HepG2 (cell line): ENCODE data around the gene DOCK9. TPM values are rescaled to one million over a fixed set of nuclear protein-coding genes. Genes with fewer than 3 reads are reported as not detected.

Experiments used
- ATAC-seq: fragments of 200-7000 bp; cut with Tn5 transposase; 3 replicates; pipeline ENCODE4 v1.9.1; 2020; ENCODE audit warnings: mild to moderate bottlenecking, moderate library complexity
- BruUV-seq: library from RNA; stranded (reverse); fragments of 400-500 nt; replicated peaks from 2 replicates; lab custom pipeline; 2021; lab: Mats Ljungman, UMichigan
- CTCF ChIA-PET: fragments of 300-600 bp; formaldehyde crosslinking; extraction: SDS; loops from one replicate; lab custom pipeline; 2021; ENCODE audit warnings: low total read pairs, inconsistent platforms, low intra/inter-chr PET ratio; lab: Yijun Ruan, JAX
- POLR2A ChIA-PET: fragments of 350-600 bp; sonication (Branson Sonifier 250); formaldehyde crosslinking; loops from one replicate; lab custom pipeline; 2020; ENCODE audit warnings: antibody characterized with exemption, inconsistent platforms; lab: Yijun Ruan, JAX
- DNase-seq: peaks from one replicate; pipeline ENCODE4 v3.0.0-alpha.2; 2015; ENCODE audit warnings: low spot score
- FAIRE-seq: peaks from 3 replicates; lab custom pipeline; 2011; peaks lifted over from hg19 to GRCh38; lab: Jason Lieb, UNC
- H2AFZ ChIP-seq: one replicate; pipeline ENCODE4 v1.6.1; 2011; ENCODE audit warnings: low read length, inconsistent platforms
- H3K27ac ChIP-seq: fragments of 300-600 bp; 3 replicates; pipeline ENCODE4 v1.8.0; 2011; ENCODE audit warnings: mixed run types, mild to moderate bottlenecking, mixed read lengths, low read length, inconsistent platforms; ENCODE audit not compliant: insufficient read depth; ENCODE audit errors: extremely low read length
- H3K27me3 ChIP-seq, 2 experiments: fragments of 200-600 bp in 1 of 2; 2 replicates in 1 of 2; 3 replicates in 1 of 2; pipeline versions ENCODE4 v1.6.0 to v1.8.0; 2011; ENCODE audit warnings: low read length in 2 of 2, mild to moderate bottlenecking in 2 of 2, moderate library complexity in 2 of 2, inconsistent platforms in 1 of 2; ENCODE audit not compliant: insufficient read depth in 2 of 2, control insufficient read depth in 1 of 2
- H3K36me3 ChIP-seq, 2 experiments: fragments of 200-600 bp in 1 of 2; replicated peaks in 1 of 2; 2 replicates in 1 of 2; 3 replicates in 1 of 2; pipeline versions ENCODE4 v1.5.1 to v1.8.0; 2011; ENCODE audit warnings: low read length in 2 of 2, inconsistent platforms in 1 of 2; ENCODE audit not compliant: insufficient read depth in 2 of 2, control insufficient read depth in 1 of 2
- H3K4me1 ChIP-seq: 2 replicates; pipeline ENCODE4 v1.5.1; 2012; ENCODE audit warnings: low read length, inconsistent platforms; ENCODE audit not compliant: insufficient read depth
- H3K4me2 ChIP-seq: 2 replicates; pipeline ENCODE4 v1.6.0; 2011; ENCODE audit warnings: low read depth, low read length, inconsistent platforms
- H3K4me3 ChIP-seq, 3 experiments: fragments of 200-600 bp in 1 of 3; sonication (generic), shearing (Covaris generic) in 1 of 3; replicated peaks in 1 of 3; 2 replicates each; pipeline ENCODE4 v1.5.1; 2011 to 2016; ENCODE audit warnings: low read length in 3 of 3, inconsistent platforms in 2 of 3, low read depth in 2 of 3, mild to moderate bottlenecking in 2 of 3, control low read depth in 1 of 3, mixed read lengths in 1 of 3; ENCODE audit not compliant: insufficient read depth in 1 of 3
- H3K79me2 ChIP-seq: one replicate; pipeline ENCODE4 v1.6.1; 2011; ENCODE audit warnings: low read length, inconsistent platforms; ENCODE audit not compliant: insufficient read depth
- H3K9ac ChIP-seq: 2 replicates; pipeline ENCODE4 v1.6.0; 2011; ENCODE audit warnings: mild to moderate bottlenecking, low read depth, low read length, inconsistent platforms; ENCODE audit not compliant: insufficient read depth
- H3K9me3 ChIP-seq: 2 replicates; pipeline ENCODE4 v1.5.1; 2012; ENCODE audit warnings: mild to moderate bottlenecking, low read length
- H4K20me1 ChIP-seq: 2 replicates; pipeline ENCODE4 v1.6.0; 2011; ENCODE audit warnings: inconsistent platforms, mild to moderate bottlenecking, low read length, moderate library complexity; ENCODE audit not compliant: insufficient read depth
- AGO2 ChIP-seq: fragments of 200-400 bp; formaldehyde crosslinking; optimal IDR thresholded peaks from 2 replicates; pipeline ENCODE3; 2017; ENCODE audit warnings: mild to moderate bottlenecking, low read depth, low read length, moderate library complexity
- CHCHD3 ChIP-seq: sonication (generic); formaldehyde crosslinking; IDR thresholded peaks from 2 replicates; pipeline ENCODE4 v1.8.0; 2022; ENCODE audit warnings: mild to moderate bottlenecking, missing genetic modification reagents, moderate library complexity
- ETV6 ChIP-seq: sonication (generic); formaldehyde crosslinking; conservative IDR thresholded peaks from 2 replicates; pipeline ENCODE4 v1.4.0; 2020; ENCODE audit warnings: missing genetic modification reagents
- FOXK1 ChIP-seq: sonication (generic); formaldehyde crosslinking; IDR thresholded peaks from 2 replicates; pipeline ENCODE4 v1.4.0; 2020; ENCODE audit warnings: low read depth, missing genetic modification reagents, borderline replicate concordance
- FOXM1 ChIP-seq: sonication (generic); formaldehyde crosslinking; IDR thresholded peaks from 2 replicates; pipeline ENCODE4 v1.5.0; 2020; ENCODE audit warnings: missing genetic modification reagents
- FUBP1 ChIP-seq: sonication (generic); formaldehyde crosslinking; IDR thresholded peaks from 2 replicates; pipeline ENCODE4 v1.5.1; 2020; ENCODE audit warnings: missing genetic modification reagents, mild to moderate bottlenecking, borderline replicate concordance
- HOXA7 ChIP-seq: sonication (generic); formaldehyde crosslinking; IDR thresholded peaks from 2 replicates; pipeline ENCODE4 v1.8.1; 2022; ENCODE audit warnings: mild to moderate bottlenecking, missing genetic modification reagents, moderate library complexity
- LCORL ChIP-seq, 2 experiments: fragments of 450-650 bp in 1 of 2; sonication (generic) in 1 of 2; formaldehyde crosslinking in 1 of 2; IDR thresholded peaks; 2 replicates each; pipeline versions ENCODE4 v1.5.0 to v1.6.1; 2017 to 2020; ENCODE audit warnings: antibody characterized with exemption in 1 of 2, missing genetic modification reagents in 1 of 2
- RBFOX2 ChIP-seq: fragments of 200-400 bp; formaldehyde crosslinking; IDR thresholded peaks from 2 replicates; pipeline ENCODE4 v1.6.1; 2017; ENCODE audit warnings: low read depth, mild to moderate bottlenecking, low read length
- RFX1 ChIP-seq: fragments of 450-650 bp; IDR thresholded peaks from 2 replicates; pipeline ENCODE4 v1.6.1; 2017
- SALL1 ChIP-seq: sonication (generic); formaldehyde crosslinking; IDR thresholded peaks from 2 replicates; pipeline ENCODE4 v1.8.0; 2022; ENCODE audit warnings: mild to moderate bottlenecking, missing genetic modification reagents
- SPEN ChIP-seq: sonication (generic); formaldehyde crosslinking; IDR thresholded peaks from 2 replicates; pipeline ENCODE4 v1.5.1; 2020; ENCODE audit warnings: low read depth, mild to moderate bottlenecking, missing genetic modification reagents
- TCF12 ChIP-seq, 2 experiments: fragments of 450-650 bp in 1 of 2; sonication (generic) in 1 of 2; formaldehyde crosslinking in 1 of 2; IDR thresholded peaks; 2 replicates each; pipeline versions ENCODE4 v1.6.1 to v1.8.0; 2017 to 2022; ENCODE audit warnings: antibody characterized with exemption in 1 of 2, mild to moderate bottlenecking in 1 of 2, missing genetic modification reagents in 1 of 2, moderate library complexity in 1 of 2
- ZBTB2 ChIP-seq: sonication (generic); formaldehyde crosslinking; IDR thresholded peaks from 2 replicates; pipeline ENCODE4 v1.8.0; 2022; ENCODE audit warnings: low read depth, missing genetic modification reagents
- ZFP36L1 ChIP-seq: sonication (generic); formaldehyde crosslinking; IDR thresholded peaks from 2 replicates; pipeline ENCODE4 v1.8.0; 2022; ENCODE audit warnings: mild to moderate bottlenecking, missing genetic modification reagents, moderate library complexity
- ZNF280B ChIP-seq: sonication (generic); formaldehyde crosslinking; IDR thresholded peaks from 2 replicates; pipeline ENCODE4 v1.5.0; 2020; ENCODE audit warnings: missing genetic modification reagents, mild to moderate bottlenecking, borderline replicate concordance
- ZNF7 ChIP-seq: IDR thresholded peaks from 2 replicates; pipeline ENCODE4 v1.6.1; 2016; ENCODE audit warnings: missing biosample characterization, missing genetic modification reagents
- ZNF772 ChIP-seq: sonication (generic); formaldehyde crosslinking; IDR thresholded peaks from 2 replicates; pipeline ENCODE4 v1.5.0; 2020; ENCODE audit warnings: mild to moderate bottlenecking, missing genetic modification reagents
- WGBS: methylation state at CpG from one replicate; pipeline ENCODE4 v1.1.6; 2017; ENCODE audit warnings: low lambda C conversion rate; 5-methylcytosine and 5-hydroxymethylcytosine counted together
- in situ Hi-C: cut with HindIII; loops from 2 replicates; pipeline ENCODE4 v1.10.0; 2017; ENCODE audit warnings: low pct_unique_long_range_greater_than_20kb; ENCODE audit not compliant: extremely low pct_ligation_motif_present
- intact Hi-C: fragments of 100-400 bp; cut with micrococcal nuclease; formaldehyde crosslinking; loops from one replicate; pipeline ENCODE4 v1.10.0; 2022; ENCODE audit not compliant: unreplicated experiment
- polyA plus RNA-seq, 8 experiments: library from polyadenylated mRNA; depleted of rRNA in 3 of 8; stranded (reverse) in 7 of 8; unstranded in 1 of 8; fragments of >200 nt; fragmentation: Illumina TruSeq in 4 of 8; extraction: Trizol in 4 of 8; gene quantifications; 2 replicates each; pipeline versions ENCODE4 v1.2.1 to v1.2.3, GENCODE V29; 2011 to 2016; ENCODE audit warnings: low read depth in 4 of 8, missing spikeins in 1 of 8, mixed read lengths in 1 of 8; ENCODE audit not compliant: insufficient read depth in 1 of 8
- total RNA-seq, 5 experiments: library from RNA; depleted of rRNA; stranded (reverse); fragments of >200 nt; fragmentation: Illumina TruSeq; extraction: Trizol; gene quantifications; 2 replicates each; pipeline ENCODE4 v1.2.3, GENCODE V29; 2016; ENCODE audit warnings: low read depth in 1 of 5

DOCK9 gene
- total and polyA plus RNA-seq, 2 of the 13 experiments (the other 11 are each of a cell fraction or from before 2014, with no cell fraction given): 0.44 to 0.97 TPM

GRCh38 chr13:98915563-98915962, 62.3 kb downstream of the DOCK9 start (continued):
- TF ChIP-seq ZBTB2 (CRISPR knock-in tag) (no peak), RFX1 (no peak)

- Histone ChIP-seq H3K27me3 (no peaks in the 10 kb centered on the region), H3K4me2 (no peak overlapping the region), H3K27ac (no peak overlapping the region), H3K36me3 (no peaks in the 10 kb centered on the region), H3K9me3 (no peaks in the 10 kb centered on the region), H3K79me2 (no peaks in the 10 kb centered on the region), H3K4me3 (no peak overlapping the region), H3K4me1 (no peaks in the 10 kb centered on the region), H2AFZ (no peak overlapping the region), H4K20me1 (no peaks in the 10 kb centered on the region), H3K9ac (no peak overlapping the region)
- ATAC-seq: no peak
- FAIRE-seq: no peak
- DNase-seq: no peak
- intact Hi-C loops: no loop called here
- POLR2A ChIA-PET: no interaction called here
- CTCF ChIA-PET: no interaction called here
- in situ Hi-C loops: no loop called here
- 70% methylated on average over 5 of the region's 5 CpGs for WGBS
- no TSS peak for BruUV-seq
- no peak for TF ChIP-seq FOXK1 (CRISPR knock-in tag)
- no peak for TF ChIP-seq ZFP36L1 (CRISPR knock-in tag)
- TF ChIP-seq LCORL (IDR thresholded peaks at IDR 0.05): no peak
- TF ChIP-seq LCORL (CRISPR knock-in tag; IDR thresholded peaks at IDR 0.05): no peak
- TF ChIP-seq TCF12 (IDR thresholded peaks at IDR 0.05): no peak
- no peak for TF ChIP-seq TCF12 (CRISPR knock-in tag; IDR thresholded peaks at IDR 0.05)
- no peak for TF ChIP-seq SALL1
- no peak for TF ChIP-seq ZNF772 (CRISPR knock-in tag)
- TF ChIP-seq FUBP1 (CRISPR knock-in tag): no peak
- no peak for TF ChIP-seq ETV6
- no peak for TF ChIP-seq FOXM1
- no peak for TF ChIP-seq CHCHD3 (CRISPR knock-in tag)
- no peak for TF ChIP-seq HOXA7 (CRISPR knock-in tag)
- no peak for TF ChIP-seq SPEN (CRISPR knock-in tag)
- no peak for TF ChIP-seq ZNF280B
- TF ChIP-seq ZBTB2 (CRISPR knock-in tag): no peak
- TF ChIP-seq AGO2: no peak
- no peak for TF ChIP-seq RBFOX2
- TF ChIP-seq ZNF7: no peak
Observed at GRCh38 chr13:98913741-98914140, 64.1 kb downstream of the DOCK9 start.
